HAP-1 (cell line): ENCODE results near the gene INPP4B.
"Not testable (repeated sequence)": the region's sequence is repeated elsewhere in the genome, so short reads cannot be mapped to it uniquely, and the experiment has no call there.

Source experiments
- DNase-seq, 2 experiments: peaks; one replicate each; pipeline ENCODE4 v3.0.0-alpha.2; 2016 to 2020; ENCODE audit warnings: low spot score in 2 of 2
- H3K27me3 ChIP-seq: fragments of 250-450 bp; sonication (Bioruptor Pico); 2 replicates; pipeline ENCODE4 v1.5.1; 2020; ENCODE audit warnings: low read depth, mild to moderate bottlenecking, moderate library complexity
- H3K36me3 ChIP-seq: fragments of 250-450 bp; sonication (Bioruptor Pico); replicated peaks from 2 replicates; pipeline ENCODE4 v1.5.1; 2020; ENCODE audit warnings: mild to moderate bottlenecking
- H3K4me1 ChIP-seq: fragments of 250-450 bp; sonication (Bioruptor Pico); 2 replicates; pipeline ENCODE4 v1.5.1; 2020; ENCODE audit warnings: mild to moderate bottlenecking
- H3K4me3 ChIP-seq: fragments of 250-450 bp; sonication (Bioruptor Pico); 2 replicates; pipeline ENCODE4 v1.5.1; 2020; ENCODE audit warnings: mild to moderate bottlenecking, moderate library complexity
- H3K9me3 ChIP-seq: fragments of 250-450 bp; sonication (Bioruptor Pico); 2 replicates; pipeline ENCODE4 v1.5.1; 2020; ENCODE audit warnings: mild to moderate bottlenecking, moderate library complexity
- in situ Hi-C: fragments of 300-500 bp; cut with MboI; formaldehyde crosslinking; loops from 3 replicates; pipeline ENCODE4 v1.14.3; 2020; ENCODE audit warnings: low sequenced_read_pairs, inconsistent platforms, mixed read lengths

INPP4B gene

GRCh38 chr4:142077048-142077447 lies 769.1 kb downstream of the INPP4B start:
- in situ Hi-C loops, result no loop called here
- Histone ChIP-seq H3K36me3 (no peaks in the 10 kb centered on the region), H3K9me3 (no peaks in the 10 kb centered on the region), H3K4me3 (no peak overlapping the region), H3K4me1 (no peaks in the 10 kb centered on the region), H3K27me3 (no peaks in the 10 kb centered on the region)
- DNase-seq, result no peak

- in situ Hi-C loops, H3K36me3 ChIP-seq, H3K9me3 ChIP-seq, H3K4me3 ChIP-seq, H3K4me1 ChIP-seq, DNase-seq, H3K27me3 ChIP-seq: not testable (repeated sequence)
These were observed 777.8 kb downstream of the INPP4B start for GRCh38 chr4:142068304-142068703.

- H3K4me3 ChIP-seq, H3K4me1 ChIP-seq, H3K9me3 ChIP-seq, in situ Hi-C loops, H3K36me3 ChIP-seq, DNase-seq, H3K27me3 ChIP-seq: not testable (repeated sequence)
These were observed 779.5 kb downstream of the INPP4B start for GRCh38 chr4:142066562-142066961.

- Histone ChIP-seq H3K4me1 (no peaks in the 10 kb centered on the region), H3K9me3 (no peaks in the 10 kb centered on the region), H3K4me3 (no peak overlapping the region), H3K27me3 (no peaks in the 10 kb centered on the region), H3K36me3 (no peaks in the 10 kb centered on the region)
- DNase-seq, result no peak
- in situ Hi-C loops, result no loop called here
These were observed 780.9 kb downstream of the INPP4B start for GRCh38 chr4:142065086-142065647.

GRCh38 chr4:142064181-142064580 lies 781.9 kb downstream of the INPP4B start:
- in situ Hi-C loops, result no loop called here
- Histone ChIP-seq H3K4me3 (no peak overlapping the region), H3K9me3 (no peaks in the 10 kb centered on the region), H3K27me3 (no peaks in the 10 kb centered on the region), H3K4me1 (no peaks in the 10 kb centered on the region), H3K36me3 (no peaks in the 10 kb centered on the region)
- DNase-seq, result no peak

- H3K36me3 ChIP-seq, result no peaks in the 10 kb centered on the region
- no peak overlapping the region for H3K4me3 ChIP-seq
- H3K27me3 ChIP-seq, result 0 out of 2 replicates have a peak, but pooled peaks cover 9% of the 10 kb centered on the region
- H3K9me3 ChIP-seq, result no peaks in the 10 kb centered on the region
- peaks cover 8% of the 10 kb centered on the region; the same call in 1 of the 2 replicates for H3K4me1 ChIP-seq
- DNase-seq, result no peak
- in situ Hi-C loops, result no loop called here
These were observed 800.1 kb downstream of the INPP4B start for GRCh38 chr4:142045996-142046395.

- 0 out of 2 replicates have a peak, but pooled peaks cover 9% of the 10 kb centered on the region for H3K27me3 ChIP-seq
- H3K36me3 ChIP-seq, result no peaks in the 10 kb centered on the region
- in situ Hi-C loops, result no loop called here
- peaks cover 8% of the 10 kb centered on the region; the same call in 1 of the 2 replicates for H3K4me1 ChIP-seq
- no peak for DNase-seq
- H3K9me3 ChIP-seq, result no peaks in the 10 kb centered on the region
- H3K4me3 ChIP-seq, result no peak overlapping the region
These were observed 801.8 kb downstream of the INPP4B start for GRCh38 chr4:142044271-142044670.

- H3K36me3 ChIP-seq, result no peaks in the 10 kb centered on the region
- H3K27me3 ChIP-seq, result 0 out of 2 replicates have a peak, but pooled peaks cover 9% of the 10 kb centered on the region
- DNase-seq, result no peak
- no peak overlapping the region for H3K4me3 ChIP-seq
- in situ Hi-C loops, result no loop called here
- no peaks in the 10 kb centered on the region for H3K9me3 ChIP-seq
- peaks cover 8% of the 10 kb centered on the region; the same call in 1 of the 2 replicates for H3K4me1 ChIP-seq
These were observed 802.6 kb downstream of the INPP4B start for GRCh38 chr4:142043509-142043908.

GRCh38 chr4:142041788-142042187 lies 804.3 kb downstream of the INPP4B start:
- Histone ChIP-seq H3K27me3 (0 out of 2 replicates have a peak, but pooled peaks cover 6% of the 10 kb centered on the region), H3K4me3 (no peak overlapping the region), H3K36me3 (no peaks in the 10 kb centered on the region), H3K9me3 (no peaks in the 10 kb centered on the region), H3K4me1 (peaks cover 8% of the 10 kb centered on the region; the same call in 1 of the 2 replicates)
- in situ Hi-C loops, result no loop called here
- DNase-seq, result no peak

GRCh38 chr4:142040043-142040442 lies 806.1 kb downstream of the INPP4B start:
- in situ Hi-C loops, result no loop called here
- H3K36me3 ChIP-seq, result no peaks in the 10 kb centered on the region
- DNase-seq, result no peak
- H3K4me3 ChIP-seq, result no peak overlapping the region
- peaks cover 6% of the 10 kb centered on the region; the same call in 1 of the 2 replicates for H3K4me1 ChIP-seq
- no peaks in the 10 kb centered on the region for H3K27me3 ChIP-seq
- H3K9me3 ChIP-seq, result no peaks in the 10 kb centered on the region

GRCh38 chr4:142036795-142037583 lies 809.1 kb downstream of the INPP4B start:
- Histone ChIP-seq H3K4me3 (no peak overlapping the region), H3K9me3 (no peaks in the 10 kb centered on the region), H3K4me1 (no peaks in the 10 kb centered on the region), H3K27me3 (no peaks in the 10 kb centered on the region), H3K36me3 (no peaks in the 10 kb centered on the region)
- no peak for DNase-seq
- in situ Hi-C loops, result no loop called here

- in situ Hi-C loops, result no loop called here
- DNase-seq, result no peak
- H3K4me3 ChIP-seq, result no peak overlapping the region
- no peaks in the 10 kb centered on the region for H3K9me3 ChIP-seq
- H3K36me3 ChIP-seq, result no peaks in the 10 kb centered on the region
- H3K27me3 ChIP-seq, result no peaks in the 10 kb centered on the region
- H3K4me1 ChIP-seq, result no peaks in the 10 kb centered on the region
These were observed 810.5 kb downstream of the INPP4B start for GRCh38 chr4:142035566-142035965.

GRCh38 chr4:142034101-142034500 lies 812.0 kb downstream of the INPP4B start:
- Histone ChIP-seq H3K9me3 (no peaks in the 10 kb centered on the region), H3K27me3 (no peaks in the 10 kb centered on the region), H3K36me3 (no peaks in the 10 kb centered on the region), H3K4me1 (no peaks in the 10 kb centered on the region), H3K4me3 (no peak overlapping the region)
- no peak for DNase-seq
- in situ Hi-C loops, result no loop called here

GRCh38 chr4:142030010-142030409 lies 816.1 kb downstream of the INPP4B start:
- DNase-seq, result no peak
- no peaks in the 10 kb centered on the region for H3K9me3 ChIP-seq
- in situ Hi-C loops, result no loop called here
- no peaks in the 10 kb centered on the region for H3K36me3 ChIP-seq
- H3K4me1 ChIP-seq, result no peaks in the 10 kb centered on the region
- no peak overlapping the region for H3K4me3 ChIP-seq
- H3K27me3 ChIP-seq, result no peaks in the 10 kb centered on the region
